Loucy (cell line): Measurements from ENCODE around the gene PARD3B.

Experiments used
- CTCF ChIP-seq: fragments of 200-600 bp; sonication (generic); conservative IDR thresholded peaks from 2 replicates; pipeline ENCODE4 v1.5.1; 2014; ENCODE audit warnings: mild to moderate bottlenecking, antibody characterized with exemption, low read length
- EZH2phosphoT487 ChIP-seq: fragments of 200-600 bp; IDR thresholded peaks from 2 replicates; pipeline ENCODE4 v1.6.1; 2018; ENCODE audit warnings: antibody characterized with exemption, mild to moderate bottlenecking, moderate library complexity, borderline replicate concordance

GRCh38 chr2:204696124-204696523 is 150.8 kb downstream of the PARD3B start:
- TF ChIP-seq EZH2phosphoT487 (no peak), CTCF (no peak)
